Stimulated activated CD8-positive, alpha-beta memory T cell treated with anti-CD3 and anti-CD28 coated beads, Interleukin-12 subunit alpha, Interleukin-12 subunit beta, amount 100 ng/mL, for 1 hour (primary cell): ENCODE data around the gene RXYLT1.

Source experiments
- DNase-seq: peaks from one replicate; pipeline ENCODE4 v3.0.0-alpha.2; 2020; ENCODE audit warnings: low read depth

Gene RXYLT1

DNA sequence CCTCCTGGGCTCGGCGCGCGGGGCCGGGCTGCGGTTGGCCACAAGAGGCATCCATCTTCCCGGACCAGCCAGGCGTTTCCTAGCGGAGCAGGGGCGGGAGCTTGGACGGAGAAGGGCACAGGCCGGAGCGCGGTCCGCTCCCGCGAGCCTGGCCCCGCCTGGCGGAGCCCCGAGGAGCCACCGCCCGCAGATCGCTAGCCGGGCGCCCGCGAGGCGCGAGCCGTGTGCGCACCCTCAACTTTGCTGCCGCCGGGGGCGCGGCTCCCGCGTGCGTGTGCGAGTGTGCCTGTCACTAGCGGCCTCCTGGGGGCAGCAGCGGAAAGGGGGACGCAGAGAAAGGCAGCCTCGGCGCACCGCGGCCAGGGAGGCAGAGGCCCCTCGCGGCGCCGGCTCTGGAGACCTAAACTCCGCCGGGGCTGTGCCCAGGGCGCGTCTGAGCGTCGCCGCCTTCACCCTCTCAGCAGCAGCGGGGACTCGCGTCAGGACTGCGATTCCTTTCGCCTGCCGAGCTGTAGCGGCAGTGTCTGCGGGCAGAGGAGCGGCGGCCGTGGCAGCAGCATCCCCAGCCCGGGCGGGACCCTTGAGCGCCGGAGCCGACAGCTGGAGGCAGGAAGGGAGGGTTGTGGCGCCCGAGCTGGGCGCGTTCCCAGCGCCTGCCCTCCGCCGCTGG, 64.1 kb downstream of the RXYLT1 start:
- DNase-seq, result peak; percentile 62

DNA sequence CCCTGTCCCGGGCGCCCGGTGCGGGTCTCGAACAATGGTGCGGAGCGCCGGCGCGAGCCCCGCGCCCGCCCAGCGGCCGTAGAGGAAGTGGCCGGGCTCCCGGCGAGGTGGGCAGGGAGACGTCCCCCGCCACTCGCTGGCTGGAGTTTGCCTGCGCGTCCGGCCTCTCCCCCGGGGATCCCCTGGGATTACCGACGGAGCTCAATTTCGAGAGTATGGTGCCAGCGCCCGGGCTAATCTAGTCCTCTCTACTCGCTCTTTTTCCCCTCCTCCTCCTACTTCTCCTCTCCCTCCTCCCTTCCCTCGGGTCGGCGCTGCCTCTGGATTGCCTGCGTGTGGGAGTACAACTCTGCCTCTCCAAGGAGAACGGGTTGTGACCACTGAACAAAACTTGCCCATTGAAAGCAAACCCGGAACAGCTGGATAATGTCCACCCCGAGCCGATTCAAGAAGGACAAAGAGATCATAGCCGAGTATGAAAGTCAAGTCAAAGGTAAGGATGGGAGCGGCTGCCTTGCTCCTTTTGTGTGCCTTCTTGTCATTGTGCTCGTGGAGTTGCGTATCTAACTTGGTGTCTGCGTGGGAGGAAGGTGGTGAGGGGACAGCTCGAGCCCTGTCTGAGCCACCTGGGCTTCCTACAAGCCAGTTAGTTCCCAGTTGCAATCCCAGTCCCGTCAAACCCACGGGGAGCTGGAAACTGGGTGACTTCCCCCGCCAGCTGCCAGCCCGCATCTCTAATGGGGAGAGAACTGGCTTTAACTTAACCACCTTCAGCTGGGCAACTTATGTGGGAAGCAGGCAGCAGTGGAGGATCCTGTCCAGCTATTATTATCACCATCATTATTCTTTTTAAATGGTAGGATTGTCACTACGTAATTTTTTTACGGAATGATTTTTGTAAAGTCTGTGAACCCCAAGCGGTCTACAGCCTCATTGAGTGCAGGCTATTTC, 65.0 kb downstream of the RXYLT1 start, which contains the start of gene SRGAP1:
Gene SRGAP1, plus strand, starts transcription at position 310 of the 951 bp plus-strand sequence. Its CDS starts 117 bp downstream, at position 427.
- DNase-seq, result no peak

- DNase-seq, result no peak
Measured at GRCh38 chr12:63845726-63846125, 66.0 kb downstream of the RXYLT1 start.

DNA sequence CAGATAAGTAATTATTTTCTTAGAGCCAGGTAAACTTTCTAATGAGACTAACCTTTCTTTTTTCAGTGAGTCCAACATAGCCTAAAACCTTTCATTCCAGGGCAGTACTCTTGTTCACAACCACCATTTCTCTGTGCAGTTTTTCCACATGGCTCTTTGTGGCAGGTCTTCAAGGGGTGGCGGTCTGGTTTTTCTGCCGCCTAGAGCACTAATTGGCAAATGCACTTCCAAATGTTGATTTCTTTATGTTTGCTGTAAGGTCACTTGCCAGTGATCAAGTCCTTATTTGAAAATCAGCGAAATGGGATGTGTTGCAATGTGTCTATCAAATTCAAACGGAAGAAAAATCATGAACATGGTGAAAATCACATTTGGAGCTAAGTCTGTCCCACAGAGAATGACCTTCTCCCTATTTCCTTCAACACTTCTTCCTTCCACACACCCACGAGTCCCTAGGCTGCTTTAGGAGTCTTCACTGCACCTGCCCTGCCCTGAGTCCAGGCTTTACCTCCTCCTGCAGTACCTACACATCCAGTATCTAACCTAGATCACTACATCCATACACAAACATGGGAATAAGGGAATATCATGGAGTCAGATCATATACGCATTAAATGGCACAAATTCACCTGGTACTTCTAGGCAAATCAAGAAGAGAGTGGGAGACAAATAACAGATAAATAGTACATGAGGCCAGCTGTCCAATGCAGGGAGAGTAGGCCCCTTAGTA, 66.7 kb downstream of the RXYLT1 start:
- no peak for DNase-seq

DNA sequence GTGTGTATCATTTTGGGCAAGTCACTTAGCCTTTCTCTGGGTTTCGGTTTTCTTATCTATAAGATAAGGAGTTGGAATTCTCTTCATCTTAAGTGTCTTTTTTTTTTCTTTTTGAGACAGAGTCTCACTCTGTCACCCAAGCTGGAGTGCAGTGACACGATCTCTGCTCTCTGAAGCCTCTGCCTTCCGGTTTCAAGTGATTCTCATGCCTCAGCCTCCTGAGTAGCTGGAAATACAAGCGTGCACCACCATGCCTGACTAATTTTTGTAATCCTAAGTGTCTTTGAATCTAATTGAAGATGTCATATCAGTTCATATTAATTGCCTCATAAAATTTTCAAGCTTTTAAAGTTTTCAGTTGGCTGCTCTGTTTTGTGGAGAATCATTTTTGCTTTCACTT, 68.7 kb downstream of the RXYLT1 start:
- no peak for DNase-seq

DNA sequence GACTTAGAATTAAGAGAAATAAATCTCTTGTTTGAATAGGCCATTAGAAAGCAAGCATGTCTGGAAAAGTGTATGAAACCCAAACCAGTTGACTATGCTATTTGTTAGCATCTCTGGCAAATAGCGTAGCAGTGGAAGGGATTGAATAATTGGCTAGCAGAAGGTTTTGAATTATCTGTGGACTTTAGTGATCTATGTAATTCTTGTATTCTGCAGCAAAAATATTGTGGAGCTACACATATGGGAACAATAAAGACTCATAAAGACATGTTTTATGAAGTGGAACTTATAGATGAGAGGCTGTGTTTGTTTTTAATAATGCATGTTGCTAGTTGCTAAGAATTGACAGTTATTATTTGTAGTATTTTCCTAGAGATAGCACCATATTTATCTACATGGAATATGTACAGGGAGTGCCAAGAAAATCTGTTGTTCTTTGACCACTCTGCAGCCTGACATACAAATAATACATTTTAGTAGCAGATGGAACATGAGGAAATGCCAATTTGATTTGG, 69.5 kb downstream of the RXYLT1 start:
- DNase-seq, result no peak

DNA sequence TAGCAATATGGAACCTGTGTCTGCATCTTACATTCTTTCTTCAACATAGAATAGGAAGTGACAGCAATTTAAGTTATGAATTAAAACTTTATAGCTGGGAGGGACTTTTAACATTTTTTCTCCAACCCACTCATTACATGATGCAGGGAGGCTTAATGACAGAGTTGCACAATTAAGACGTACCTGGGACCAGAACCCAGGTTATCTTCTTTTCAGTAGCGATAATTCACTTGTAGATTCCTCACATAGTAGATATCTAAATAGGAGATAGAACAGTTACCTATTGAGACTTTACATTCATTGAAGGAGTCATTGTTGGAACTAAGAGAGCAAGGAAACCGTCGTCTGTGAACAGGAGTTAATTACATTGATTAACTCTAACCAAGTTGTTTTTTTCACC, 69.9 kb downstream of the RXYLT1 start:
- DNase-seq, result no peak

DNA sequence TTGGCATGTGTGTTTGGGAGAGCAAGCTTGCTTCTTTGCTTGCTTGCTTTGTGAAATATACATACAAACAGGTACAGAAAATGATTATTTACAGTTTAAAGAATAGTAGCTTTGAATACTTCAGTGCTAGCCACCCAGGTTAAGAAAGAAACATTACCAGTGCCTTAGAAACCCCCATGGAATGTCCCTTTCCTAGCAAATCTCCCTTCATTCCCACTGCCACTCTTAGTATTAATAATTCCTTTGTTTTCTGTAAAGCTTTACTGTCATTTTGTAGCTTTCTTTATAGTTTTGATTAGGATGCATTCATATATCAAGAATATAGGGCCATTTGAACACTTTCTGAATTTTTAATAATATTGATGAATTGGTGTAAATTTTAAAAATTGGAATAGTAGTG, 74.3 kb downstream of the RXYLT1 start:
- no peak for DNase-seq

- no peak for DNase-seq
Measured at GRCh38 chr12:63855299-63855698, 75.6 kb downstream of the RXYLT1 start.

- DNase-seq, result no peak
Measured at GRCh38 chr12:63857771-63858670, 78.3 kb downstream of the RXYLT1 start.
